Hepatocyte (in vitro differentiated cells): ENCODE data around the gene KCNIP3. TPM values are rescaled to one million over a fixed set of nuclear protein-coding genes. Genes with fewer than 3 reads are reported as not detected.

Experiments
- DNase-seq: peaks from one replicate; pipeline ENCODE4 v3.0.0-alpha.2; 2016; ENCODE audit warnings: low spot score
- H2AFZ ChIP-seq: fragments of 200-600 bp; sonication (generic); 2 replicates; pipeline ENCODE4 v1.6.0; 2016; ENCODE audit warnings: antibody characterized with exemption, mild to moderate bottlenecking
- H3K27ac ChIP-seq: fragments of 200-600 bp; sonication (generic); 2 replicates; pipeline ENCODE4 v1.5.1; 2016; ENCODE audit warnings: mild to moderate bottlenecking
- H3K27me3 ChIP-seq: fragments of 200-600 bp; sonication (generic); 2 replicates; pipeline ENCODE4 v1.6.1; 2016
- H3K36me3 ChIP-seq: fragments of 200-600 bp; sonication (generic); replicated peaks from 2 replicates; pipeline ENCODE4 v1.5.1; 2016; ENCODE audit warnings: low read depth; ENCODE audit not compliant: insufficient read depth
- H3K4me1 ChIP-seq: fragments of 200-600 bp; sonication (generic); 2 replicates; pipeline ENCODE4 v1.5.1; 2016; ENCODE audit warnings: mild to moderate bottlenecking, moderate library complexity; ENCODE audit not compliant: insufficient read depth
- H3K4me2 ChIP-seq: fragments of 200-600 bp; sonication (generic); 2 replicates; pipeline ENCODE4 v1.6.0; 2016
- H3K4me3 ChIP-seq: fragments of 200-600 bp; sonication (generic); 2 replicates; pipeline ENCODE4 v1.5.1; 2016; ENCODE audit warnings: mild to moderate bottlenecking
- H3K79me2 ChIP-seq: fragments of 200-600 bp; sonication (generic); 2 replicates; pipeline ENCODE4 v1.6.0; 2017; ENCODE audit warnings: mild to moderate bottlenecking
- H3K9me2 ChIP-seq: fragments of 200-600 bp; sonication (generic); replicated peaks from 2 replicates; pipeline ENCODE4 v1.6.0; 2017; ENCODE audit warnings: mild to moderate bottlenecking; ENCODE audit not compliant: insufficient read depth
- H3K9me3 ChIP-seq: fragments of 200-600 bp; sonication (generic); 2 replicates; pipeline ENCODE4 v1.5.1; 2016; ENCODE audit warnings: low read depth, mild to moderate bottlenecking
- H4K20me1 ChIP-seq: fragments of 200-600 bp; sonication (generic); 2 replicates; pipeline ENCODE4 v1.6.0; 2016; ENCODE audit warnings: mild to moderate bottlenecking; ENCODE audit not compliant: insufficient read depth, poor library complexity, severe bottlenecking
- EZH2 ChIP-seq: fragments of 200-600 bp; sonication (generic); IDR thresholded peaks from 2 replicates; pipeline ENCODE4 v1.6.1; 2016; ENCODE audit warnings: antibody characterized with exemption, mild to moderate bottlenecking, borderline replicate concordance
- EZH2phosphoT487 ChIP-seq: fragments of 200-600 bp; sonication (generic); IDR thresholded peaks from one replicate; pipeline ENCODE4 v1.6.1; 2018; ENCODE audit warnings: antibody characterized with exemption, mild to moderate bottlenecking, low read depth, moderate library complexity; ENCODE audit not compliant: unreplicated experiment, severe bottlenecking
- WGBS: methylation state at CpG from one replicate; pipeline ENCODE4 v1.1.6; 2016; ENCODE audit warnings: low lambda C conversion rate; ENCODE audit errors: missing lambda C conversion rate; 5-methylcytosine and 5-hydroxymethylcytosine counted together
- polyA plus RNA-seq: library from polyadenylated mRNA; unstranded; fragments of >200 nt; fragmentation: Nextera tagmentation; extraction: Ambion mirVana; gene quantifications from 2 replicates; pipeline ENCODE4 v1.2.1, GENCODE V29; 2016
- total RNA-seq: library from RNA; depleted of rRNA; stranded (reverse); fragments of >200 nt; gene quantifications from 2 replicates; pipeline ENCODE4 v1.2.3, GENCODE V29; 2014
- TF ChIP-seq, protein P1 (sequence below): fragments of 200-600 bp; sonication (generic); IDR thresholded peaks from 2 replicates; pipeline ENCODE4 v1.5.1; 2016; ENCODE audit warnings: antibody characterized with exemption, mild to moderate bottlenecking; ENCODE audit not compliant: poor library complexity

Gene KCNIP3
- total and polyA plus RNA-seq, 2 experiments from 2014 or later: 6.1 to 6.5 TPM

DNA sequence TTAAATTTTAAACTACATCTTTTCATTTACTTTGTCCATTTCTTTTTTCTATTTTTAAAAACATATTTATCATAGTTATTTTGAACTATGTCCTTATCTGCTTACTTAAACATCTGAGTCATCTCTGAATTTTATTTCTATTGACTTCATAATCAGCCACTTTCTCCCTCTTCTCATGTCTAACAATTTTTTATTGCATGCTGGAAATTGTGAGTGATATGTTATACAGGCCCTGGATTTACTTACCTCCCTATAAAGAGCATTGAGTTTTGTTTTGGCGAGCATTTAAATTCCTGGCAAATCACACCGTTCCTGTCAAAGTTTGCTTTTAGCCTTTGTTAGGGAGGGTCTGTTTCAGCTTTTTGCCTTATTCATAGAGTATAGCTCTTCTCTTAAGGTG lies 39.3 kb downstream of the KCNIP3 start:
- Histone ChIP-seq H3K4me1 (no peaks in the 10 kb centered on the region), H3K4me2 (no peak overlapping the region), H3K27ac (no peak overlapping the region), H4K20me1 (no peaks in the 10 kb centered on the region), H2AFZ (no peak overlapping the region), H3K36me3 (no peaks in the 10 kb centered on the region), H3K9me2 (no peaks in the 10 kb centered on the region), H3K4me3 (no peak overlapping the region), H3K9me3 (no peaks in the 10 kb centered on the region), H3K27me3 (peaks cover 12% of the 10 kb centered on the region), H3K79me2 (no peaks in the 10 kb centered on the region)
- whole genome bisulfite sequencing: 82% methylated on average over 2 of the region's 2 CpGs
- DNase-seq: no peak
- TF ChIP-seq EZH2phosphoT487: no peak
- TF ChIP-seq EZH2: no peak
- TF ChIP-seq, protein P1, sequence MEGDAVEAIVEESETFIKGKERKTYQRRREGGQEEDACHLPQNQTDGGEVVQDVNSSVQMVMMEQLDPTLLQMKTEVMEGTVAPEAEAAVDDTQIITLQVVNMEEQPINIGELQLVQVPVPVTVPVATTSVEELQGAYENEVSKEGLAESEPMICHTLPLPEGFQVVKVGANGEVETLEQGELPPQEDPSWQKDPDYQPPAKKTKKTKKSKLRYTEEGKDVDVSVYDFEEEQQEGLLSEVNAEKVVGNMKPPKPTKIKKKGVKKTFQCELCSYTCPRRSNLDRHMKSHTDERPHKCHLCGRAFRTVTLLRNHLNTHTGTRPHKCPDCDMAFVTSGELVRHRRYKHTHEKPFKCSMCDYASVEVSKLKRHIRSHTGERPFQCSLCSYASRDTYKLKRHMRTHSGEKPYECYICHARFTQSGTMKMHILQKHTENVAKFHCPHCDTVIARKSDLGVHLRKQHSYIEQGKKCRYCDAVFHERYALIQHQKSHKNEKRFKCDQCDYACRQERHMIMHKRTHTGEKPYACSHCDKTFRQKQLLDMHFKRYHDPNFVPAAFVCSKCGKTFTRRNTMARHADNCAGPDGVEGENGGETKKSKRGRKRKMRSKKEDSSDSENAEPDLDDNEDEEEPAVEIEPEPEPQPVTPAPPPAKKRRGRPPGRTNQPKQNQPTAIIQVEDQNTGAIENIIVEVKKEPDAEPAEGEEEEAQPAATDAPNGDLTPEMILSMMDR: no peak

GRCh38 chr2:95337829-95338228 lies 40.7 kb downstream of the KCNIP3 start:
- TF ChIP-seq EZH2phosphoT487 (no peak), EZH2 (no peak)
- TF ChIP-seq, protein P1: no peak
- no peaks in the 10 kb centered on the region for H3K4me1 ChIP-seq
- H3K27ac ChIP-seq: no peak overlapping the region
- H3K27me3 ChIP-seq: peaks cover 26% of the 10 kb centered on the region
- no peaks in the 10 kb centered on the region for H3K9me2 ChIP-seq
- no peak overlapping the region for H2AFZ ChIP-seq
- no peaks in the 10 kb centered on the region for H3K36me3 ChIP-seq
- no peak overlapping the region for H3K4me3 ChIP-seq
- no peak for DNase-seq
- 68% methylated on average over 7 of the region's 7 CpGs for WGBS
- H3K4me2 ChIP-seq: no peak overlapping the region
- H3K9me3 ChIP-seq: no peaks in the 10 kb centered on the region
- no peaks in the 10 kb centered on the region for H3K79me2 ChIP-seq
- no peaks in the 10 kb centered on the region for H4K20me1 ChIP-seq

GRCh38 chr2:95342556-95343320 lies 45.6 kb downstream of the KCNIP3 start:
- H2AFZ ChIP-seq: no peak overlapping the region
- no peak overlapping the region for H3K4me3 ChIP-seq
- H3K9me2 ChIP-seq: no peaks in the 10 kb centered on the region
- H3K9me3 ChIP-seq: no peaks in the 10 kb centered on the region
- TF ChIP-seq, protein P1: no peak
- H3K79me2 ChIP-seq: no peaks in the 10 kb centered on the region
- H3K4me1 ChIP-seq: no peaks in the 10 kb centered on the region
- no peak overlapping the region for H3K4me2 ChIP-seq
- H3K36me3 ChIP-seq: no peaks in the 10 kb centered on the region
- DNase-seq: no peak
- H4K20me1 ChIP-seq: no peaks in the 10 kb centered on the region
- H3K27me3 ChIP-seq: peaks cover 66% of the 10 kb centered on the region
- WGBS: 76% methylated on average over 12 of the region's 12 CpGs
- H3K27ac ChIP-seq: no peak overlapping the region
